Mucosa of descending colon (tissue), 3 donors: ENCODE data around the gene CFTR. TPM values are rescaled to one million over a fixed set of nuclear protein-coding genes. Genes with fewer than 3 reads are reported as not detected.
"Not testable (repeated sequence)": the region's sequence is repeated elsewhere in the genome, so short reads cannot be mapped to it uniquely, and the experiment has no call there.

Experiments used
- ATAC-seq: fragments of 200-7000 bp; cut with Tn5 transposase; one replicate; pipeline ENCODE4 v1.9.1; 2020; ENCODE audit warnings: mild to moderate bottlenecking, moderate library complexity
- DNase-seq, 3 donors: peaks; one replicate each; pipeline ENCODE4 v3.0.0-alpha.2; 2020
- H3K36me3 ChIP-seq: fragments of 200-600 bp; one replicate; pipeline ENCODE4 v1.8.0; 2021; ENCODE audit warnings: low read depth, mild to moderate bottlenecking
- H3K4me1 ChIP-seq: fragments of 200-600 bp; one replicate; pipeline ENCODE4 v1.8.0; 2021; ENCODE audit warnings: low read depth, mild to moderate bottlenecking
- H3K4me3 ChIP-seq: fragments of 200-600 bp; one replicate; pipeline ENCODE4 v1.8.0; 2021; ENCODE audit warnings: mild to moderate bottlenecking
- H3K9me3 ChIP-seq: fragments of 200-600 bp; one replicate; pipeline ENCODE4 v1.8.0; 2021; ENCODE audit warnings: mild to moderate bottlenecking
- intact Hi-C, 2 donors: fragments of 100-400 bp; cut with DNase I in 1 of 2; cut with micrococcal nuclease in 1 of 2; formaldehyde crosslinking; loops; one replicate each; pipeline versions ENCODE4 v1.11.0 to v1.11.1; 2022; cut with DNase I, micrococcal nuclease
- total RNA-seq, 3 donors: library from RNA; stranded (reverse); fragmentation: NEBNext Ultra II Directional in 2 of 3; extraction: Animal tissue kit (Norgen Biotek cat#: 25700) in 2 of 3; gene quantifications; one replicate each; pipeline versions ENCODE4 v1.2.1 to v1.2.4, GENCODE V29; 2021 to 2023
- TF ChIP-seq, protein P1 (sequence below): fragments of 200-600 bp; IDR thresholded peaks from one replicate; pipeline ENCODE4 v1.8.0; 2022; ENCODE audit warnings: antibody characterized with exemption, mild to moderate bottlenecking
- donor health status: DM: no; HTN: no; CAD: no; lungs with moderate emphysema.
- donor health status: DM: no; HTN: no; CAD: no.
- donor health status: DM: no; HTN: yes; CAD: no.

CFTR gene
- total RNA-seq, 3 donors from 2014 or later: 85.9 to 176 (median 94.9) TPM

DNA sequence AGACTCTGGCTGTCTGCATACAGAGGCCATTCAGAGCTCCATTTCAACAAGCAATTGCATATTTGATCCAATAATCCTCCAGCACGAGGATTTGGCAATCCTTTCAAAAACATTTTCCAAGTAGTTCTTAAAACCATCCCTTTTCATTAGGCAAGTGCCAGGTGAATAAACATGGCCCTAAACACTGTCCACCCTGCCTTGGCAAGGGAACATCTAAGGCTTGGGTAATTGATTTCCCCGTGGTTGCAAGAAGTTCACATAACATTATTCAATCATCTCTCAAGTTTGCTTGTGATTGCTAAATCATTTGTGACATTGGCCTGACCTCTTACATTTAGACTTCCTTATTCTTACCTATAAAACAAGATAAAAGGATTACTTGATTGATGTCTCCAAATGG lies 218.2 kb downstream of the CFTR start:
- Histone ChIP-seq H3K9me3 (no peaks in the 10 kb centered on the region), H3K4me1 (no peaks in the 10 kb centered on the region), H3K4me3 (no peak overlapping the region), H3K36me3 (no peaks in the 10 kb centered on the region)
- DNase-seq (no peak), ATAC-seq (no peak)
- intact Hi-C loops: no loop called here
- TF ChIP-seq, protein P1, sequence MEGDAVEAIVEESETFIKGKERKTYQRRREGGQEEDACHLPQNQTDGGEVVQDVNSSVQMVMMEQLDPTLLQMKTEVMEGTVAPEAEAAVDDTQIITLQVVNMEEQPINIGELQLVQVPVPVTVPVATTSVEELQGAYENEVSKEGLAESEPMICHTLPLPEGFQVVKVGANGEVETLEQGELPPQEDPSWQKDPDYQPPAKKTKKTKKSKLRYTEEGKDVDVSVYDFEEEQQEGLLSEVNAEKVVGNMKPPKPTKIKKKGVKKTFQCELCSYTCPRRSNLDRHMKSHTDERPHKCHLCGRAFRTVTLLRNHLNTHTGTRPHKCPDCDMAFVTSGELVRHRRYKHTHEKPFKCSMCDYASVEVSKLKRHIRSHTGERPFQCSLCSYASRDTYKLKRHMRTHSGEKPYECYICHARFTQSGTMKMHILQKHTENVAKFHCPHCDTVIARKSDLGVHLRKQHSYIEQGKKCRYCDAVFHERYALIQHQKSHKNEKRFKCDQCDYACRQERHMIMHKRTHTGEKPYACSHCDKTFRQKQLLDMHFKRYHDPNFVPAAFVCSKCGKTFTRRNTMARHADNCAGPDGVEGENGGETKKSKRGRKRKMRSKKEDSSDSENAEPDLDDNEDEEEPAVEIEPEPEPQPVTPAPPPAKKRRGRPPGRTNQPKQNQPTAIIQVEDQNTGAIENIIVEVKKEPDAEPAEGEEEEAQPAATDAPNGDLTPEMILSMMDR: no peak

- Histone ChIP-seq H3K4me1 (no peaks in the 10 kb centered on the region), H3K9me3 (no peaks in the 10 kb centered on the region), H3K4me3 (no peak overlapping the region), H3K36me3 (no peaks in the 10 kb centered on the region)
- DNase-seq (no peak), ATAC-seq (no peak)
- TF ChIP-seq, protein P1: no peak
- intact Hi-C loops: no loop called here
These were observed 224.2 kb downstream of the CFTR start for GRCh38 chr7:117704063-117704462.

DNA sequence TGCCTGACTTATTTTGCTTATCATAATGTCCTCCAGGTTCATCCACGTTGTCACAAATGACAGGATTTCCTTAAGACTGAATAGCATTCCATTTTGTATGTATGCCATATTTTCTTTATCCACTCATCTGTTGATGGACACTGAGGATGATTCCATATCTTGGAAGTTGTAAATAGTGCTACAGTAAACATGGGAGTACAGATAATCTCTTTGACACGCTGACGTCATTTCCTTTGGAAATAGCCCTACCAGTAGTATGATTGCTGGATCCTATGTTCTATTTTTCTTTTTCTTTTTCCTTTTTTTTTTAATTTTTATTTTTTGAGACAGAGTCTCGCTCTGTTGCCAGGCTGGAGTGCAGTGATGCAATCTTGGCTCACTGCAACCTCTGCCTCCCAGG lies 225.8 kb downstream of the CFTR start:
- TF ChIP-seq, protein P1: no peak
- ATAC-seq (no peak), DNase-seq (no peak)
- Histone ChIP-seq H3K36me3 (no peaks in the 10 kb centered on the region), H3K4me1 (no peaks in the 10 kb centered on the region), H3K9me3 (no peaks in the 10 kb centered on the region), H3K4me3 (no peak overlapping the region)
- intact Hi-C loops: no loop called here

DNA sequence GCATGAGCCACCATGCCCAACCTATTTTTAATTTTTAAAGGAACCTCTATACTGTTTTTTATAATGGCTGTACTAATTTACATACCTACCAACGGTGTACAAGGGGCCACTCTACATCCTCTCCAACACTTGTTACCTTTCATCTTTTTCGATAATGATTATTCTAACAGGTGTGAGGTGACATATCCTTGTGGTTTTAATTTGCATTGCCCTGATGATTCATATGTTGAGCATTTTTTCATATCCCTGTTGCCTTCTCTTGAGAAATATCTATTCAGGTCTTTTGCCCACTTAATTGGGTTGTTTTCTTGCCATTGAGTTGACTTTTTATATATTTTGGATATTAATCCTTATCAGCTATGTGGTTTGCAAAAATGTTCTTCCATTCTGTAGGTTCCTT lies 226.4 kb downstream of the CFTR start:
- DNase-seq (no peak), ATAC-seq (no peak)
- TF ChIP-seq, protein P1: no peak
- no peaks in the 10 kb centered on the region for H3K4me1 ChIP-seq
- no peaks in the 10 kb centered on the region for H3K9me3 ChIP-seq
- H3K36me3 ChIP-seq: no peaks in the 10 kb centered on the region
- no peak overlapping the region for H3K4me3 ChIP-seq
- intact Hi-C loops: no loop called here

DNA sequence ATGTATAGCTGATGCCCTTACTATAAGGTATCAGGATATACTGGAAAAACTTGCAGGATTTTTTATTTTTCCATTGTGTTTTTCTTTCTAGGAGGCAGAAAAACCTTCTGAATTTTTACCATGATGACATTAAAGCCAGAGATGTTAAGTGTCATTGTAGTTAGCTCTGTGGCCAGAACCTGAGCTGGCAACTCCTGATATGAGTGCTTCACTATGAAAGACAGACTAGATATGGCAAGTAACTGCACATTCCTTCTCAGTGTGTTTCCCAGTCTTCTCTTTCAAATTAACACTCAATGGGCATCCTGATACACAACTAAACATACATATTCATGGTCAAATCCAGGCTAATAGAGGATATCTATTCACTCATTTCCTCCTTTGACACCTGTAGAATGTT lies 227.3 kb downstream of the CFTR start:
- DNase-seq: no peak
- H3K4me3 ChIP-seq: no peak overlapping the region
- no peaks in the 10 kb centered on the region for H3K9me3 ChIP-seq
- H3K4me1 ChIP-seq: no peaks in the 10 kb centered on the region
- no peak for ATAC-seq
- intact Hi-C loops: no loop called here
- TF ChIP-seq, protein P1: no peak
- no peaks in the 10 kb centered on the region for H3K36me3 ChIP-seq

DNA sequence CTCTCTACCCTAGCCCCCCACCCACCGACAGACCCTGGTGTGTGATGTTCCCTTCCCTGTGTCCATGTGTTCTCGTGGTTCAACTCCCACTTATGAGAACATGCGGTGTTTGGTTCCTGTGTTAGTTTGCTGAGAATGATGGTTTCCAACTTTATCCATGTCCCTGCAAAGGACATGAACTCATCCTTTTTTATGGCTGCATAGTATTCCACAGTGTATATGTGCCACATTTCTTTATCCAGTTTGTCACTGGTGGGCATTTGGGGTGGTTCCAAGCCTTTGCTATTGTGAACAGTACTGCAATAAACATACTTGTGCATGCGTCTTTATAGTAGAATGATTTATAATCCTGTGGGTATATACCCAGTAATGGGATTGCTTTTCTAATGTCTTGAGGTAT lies 228.3 kb downstream of the CFTR start:
- H3K36me3 ChIP-seq, H3K4me3 ChIP-seq, DNase-seq, H3K4me1 ChIP-seq, intact Hi-C loops, ATAC-seq, H3K9me3 ChIP-seq: not testable (repeated sequence)
